HG02885 (cell line): ENCODE results near the gene P4HA2.
"Not testable (repeated sequence)": the region's sequence is repeated elsewhere in the genome, so short reads cannot be mapped to it uniquely, and the experiment has no call there.

Experiments used
- ATAC-seq: cut with Tn5 transposase; IDR thresholded peaks from one replicate; pipeline ENCODE4 v1.9.1; 2021; ENCODE audit warnings: mild to moderate bottlenecking; ENCODE audit not compliant: unreplicated experiment, poor library complexity

Gene P4HA2

GRCh38 chr5:132176987-132177386 lies 50.7 kb downstream of the P4HA2 start:
- ATAC-seq: no peak

GRCh38 chr5:132176521-132176945 lies 51.1 kb downstream of the P4HA2 start:
- no peak for ATAC-seq

- ATAC-seq: no peak
Measured at GRCh38 chr5:132162945-132163344, 64.7 kb downstream of the P4HA2 start.

GRCh38 chr5:132161574-132162326 lies 65.9 kb downstream of the P4HA2 start:
- not testable (repeated sequence) for ATAC-seq

DNA sequence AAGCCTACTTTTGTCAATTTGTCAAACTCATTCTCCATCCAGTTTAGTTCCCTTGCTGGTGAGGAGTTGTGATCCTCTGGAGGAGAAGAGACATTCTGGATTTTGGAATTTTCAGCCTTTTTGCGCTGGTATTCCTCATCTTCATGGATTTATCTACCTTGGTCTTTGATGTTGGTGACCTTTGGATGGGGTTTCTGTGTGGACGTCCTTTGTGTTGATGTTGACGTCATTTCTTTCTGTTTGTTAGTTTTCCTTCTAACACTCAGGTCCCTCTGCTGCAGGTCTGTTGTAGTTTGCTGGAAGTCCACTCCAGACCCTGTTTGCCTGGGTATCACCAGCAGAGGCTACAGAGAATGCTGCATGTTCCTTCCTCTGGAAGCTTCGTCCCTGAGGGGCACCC lies 71.2 kb downstream of the P4HA2 start:
- no peak for ATAC-seq

DNA sequence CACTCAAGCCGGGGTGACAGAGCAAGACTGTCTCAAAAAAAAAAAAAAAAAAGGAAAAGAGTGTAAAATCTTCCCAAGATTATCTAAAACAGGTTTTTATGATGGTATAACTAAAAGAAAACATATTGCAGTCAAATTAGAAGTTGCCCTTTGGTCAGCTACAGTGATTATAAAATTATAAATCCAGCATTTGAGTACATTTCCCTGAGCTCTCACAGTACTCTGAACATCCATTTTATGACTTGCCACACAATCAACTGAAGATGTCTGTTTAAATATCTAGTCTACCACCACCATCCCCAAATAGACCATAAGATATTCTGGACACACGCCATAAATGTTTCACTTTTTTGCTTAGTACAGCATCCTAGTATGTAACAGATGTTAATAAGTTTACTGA lies 77.1 kb downstream of the P4HA2 start:
- ATAC-seq: no peak

- no peak for ATAC-seq
Measured at GRCh38 chr5:132147663-132148062, 80.0 kb downstream of the P4HA2 start.

DNA sequence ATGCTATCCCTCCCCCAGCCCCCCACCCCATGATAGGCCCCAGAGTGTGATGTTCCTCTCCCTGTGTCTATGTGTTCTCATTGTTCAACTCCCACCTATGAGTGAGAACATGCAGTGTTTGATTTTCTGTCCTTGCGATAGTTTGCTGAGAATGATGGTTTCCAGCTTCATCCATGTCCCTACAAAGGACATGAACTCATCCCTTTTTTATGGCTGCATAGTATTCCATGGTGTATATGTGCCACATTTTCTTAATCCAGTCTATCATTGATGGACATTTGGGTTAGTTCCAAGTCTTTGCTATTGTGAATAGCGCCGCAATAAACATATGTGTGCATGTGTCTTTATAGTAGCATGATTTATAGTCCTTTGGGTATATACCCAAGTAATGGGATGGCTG lies 82.3 kb downstream of the P4HA2 start:
- ATAC-seq: not testable (repeated sequence)

GRCh38 chr5:132143148-132143547 lies 84.5 kb downstream of the P4HA2 start:
- ATAC-seq: no peak

DNA sequence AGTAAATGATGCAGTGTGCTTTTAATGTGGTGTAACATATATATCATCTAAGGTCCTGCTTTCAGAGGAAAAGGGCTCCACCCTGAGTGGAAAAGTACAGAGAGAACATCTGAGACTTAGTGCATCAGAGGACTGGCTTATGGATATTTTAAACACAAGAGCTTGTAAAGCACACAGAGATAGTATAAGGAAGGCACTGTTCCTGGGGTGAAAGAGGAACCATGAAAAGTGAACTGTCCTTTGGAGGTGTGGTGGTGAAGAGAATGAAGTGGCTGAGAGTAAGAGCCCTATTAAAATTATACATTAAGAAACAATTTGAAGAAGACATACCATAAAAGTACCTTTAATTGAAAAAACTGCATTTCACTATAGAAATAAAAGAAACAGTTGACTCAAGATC lies 85.2 kb downstream of the P4HA2 start:
- no peak for ATAC-seq
